ENCODE measurements around the gene LRRN3. TPM values are rescaled to one million over a fixed set of nuclear protein-coding genes. Genes with fewer than 3 reads are reported as not detected.

LRRN3 gene
- polyA plus RNA-seq, 1 donor, result 8.0 TPM

GRCh38 chr7:111107579-111107978, 16.7 kb downstream of the LRRN3 start:
- no peak for DNase-seq

- DNase-seq, result no peak
Observed at GRCh38 chr7:111108000-111108399, 17.1 kb downstream of the LRRN3 start.

- DNase-seq, result no peak
Observed at GRCh38 chr7:111108496-111108895, 17.6 kb downstream of the LRRN3 start.

- DNase-seq, result no peak
Observed at GRCh38 chr7:111112439-111112838, 21.5 kb downstream of the LRRN3 start.

- DNase-seq, result no peak
Observed at GRCh38 chr7:111113263-111114017, 22.5 kb downstream of the LRRN3 start.

GRCh38 chr7:111115966-111116365, 25.0 kb downstream of the LRRN3 start:
- no peak for DNase-seq

GRCh38 chr7:111126987-111127386, 36.1 kb downstream of the LRRN3 start:
- DNase-seq, result no peak

- no peak for DNase-seq
Observed at GRCh38 chr7:111129435-111129834, 38.5 kb downstream of the LRRN3 start.

GRCh38 chr7:111132833-111133232, 41.9 kb downstream of the LRRN3 start:
- no peak for DNase-seq

GRCh38 chr7:111137296-111138192, 46.6 kb downstream of the LRRN3 start:
- no peak for DNase-seq

GRCh38 chr7:111138193-111138569, 47.3 kb downstream of the LRRN3 start:
- no peak for DNase-seq

GRCh38 chr7:111138586-111138985, 47.7 kb downstream of the LRRN3 start:
- DNase-seq, result no peak

GRCh38 chr7:111140091-111140865, 49.4 kb downstream of the LRRN3 start:
- no peak for DNase-seq

GRCh38 chr7:111145472-111145871, 54.5 kb downstream of the LRRN3 start:
- DNase-seq, result no peak

- no peak for DNase-seq
Observed at GRCh38 chr7:111146136-111146535, 55.2 kb downstream of the LRRN3 start.

- DNase-seq, result no peak
Observed at GRCh38 chr7:111147708-111148533, 57.0 kb downstream of the LRRN3 start.

- DNase-seq, result no peak
Observed at GRCh38 chr7:111150709-111151108, 59.8 kb downstream of the LRRN3 start.

- DNase-seq, result no peak
Observed at GRCh38 chr7:111159426-111159825, 68.5 kb downstream of the LRRN3 start.

GRCh38 chr7:111160297-111160696, 69.4 kb downstream of the LRRN3 start:
- DNase-seq, result no peak

- no peak for DNase-seq
Observed at GRCh38 chr7:111162692-111163091, 71.8 kb downstream of the LRRN3 start.

GRCh38 chr7:111164442-111164841, 73.5 kb downstream of the LRRN3 start:
- DNase-seq, result no peak

- peak; percentile 89 for DNase-seq
Observed at GRCh38 chr7:111168182-111168581, 77.3 kb downstream of the LRRN3 start.
